Psoas muscle (tissue), 8 donors: ENCODE measurements around the gene ECT2L. TPM values are rescaled to one million over a fixed set of nuclear protein-coding genes. Genes with fewer than 3 reads are reported as not detected.

ENCODE experiments used
- ATAC-seq, 4 donors: fragments of 200-7000 bp; cut with Tn5 transposase; one replicate each; pipeline ENCODE4 v1.9.1; 2020; ENCODE audit warnings: moderate library complexity in 3 of 4, mild to moderate bottlenecking in 2 of 4
- DNase-seq, 2 donors: peaks; one replicate each; pipeline ENCODE4 v3.0.0-alpha.2; 2020
- H3K27ac ChIP-seq: fragments of 200-600 bp; one replicate; pipeline ENCODE4 v1.8.0; 2022
- H3K27me3 ChIP-seq, 3 donors: fragments of 200-600 bp in 1 of 3; one replicate each; pipeline versions ENCODE4 v1.6.1 to v1.8.0; 2013 to 2022; ENCODE audit warnings: low read length in 2 of 3, mild to moderate bottlenecking in 2 of 3, moderate library complexity in 1 of 3; ENCODE audit not compliant: insufficient read depth in 3 of 3
- H3K36me3 ChIP-seq, 2 donors: fragments of 200-600 bp in 1 of 2; one replicate each; pipeline versions ENCODE4 v1.6.1 to v1.8.0; 2013 to 2022; ENCODE audit warnings: low read depth in 1 of 2, mild to moderate bottlenecking in 1 of 2, moderate library complexity in 1 of 2; ENCODE audit not compliant: insufficient read depth in 1 of 2
- H3K4me1 ChIP-seq: fragments of 200-600 bp; one replicate; pipeline ENCODE4 v1.8.0; 2022
- H3K4me3 ChIP-seq: fragments of 200-600 bp; one replicate; pipeline ENCODE4 v1.8.0; 2022; ENCODE audit warnings: mild to moderate bottlenecking
- H3K9me3 ChIP-seq: fragments of 200-600 bp; one replicate; pipeline ENCODE4 v1.8.0; 2022
- CTCF ChIP-seq: fragments of 200-600 bp; IDR thresholded peaks from one replicate; pipeline ENCODE4 v1.8.0; 2022; ENCODE audit warnings: antibody characterized with exemption
- WGBS, 3 donors: extraction: QIAGEN DNeasy Blood & Tissue Kit; methylation state at CpG; one replicate each; pipeline versions ENCODE4 v1.1.6 to v1.1.7; 2013; 5-methylcytosine and 5-hydroxymethylcytosine counted together
- intact Hi-C, 2 donors: fragments of 100-400 bp; cut with DNase I; formaldehyde crosslinking; loops; one replicate each; pipeline versions ENCODE4 v1.11.0 to v1.14.2; 2022
- polyA plus RNA-seq, 3 donors: library from polyadenylated mRNA; stranded (reverse); fragments of 200-250 nt; gene quantifications; one replicate each; pipeline ENCODE4 v1.2.3, GENCODE V29; 2013
- total RNA-seq, 4 donors: library from RNA; stranded (reverse); fragmentation: NEBNext Ultra II Directional in 2 of 4; extraction: Animal tissue kit (Norgen Biotek cat#: 25700) in 2 of 4; gene quantifications; one replicate each; pipeline versions ENCODE4 v1.2.1 to v1.2.4, GENCODE V29; 2021 to 2023
- donor health status: healthy with polysubstance abuse.
- donor health status: DM: no; HTN: no; CAD: no; lungs with moderate emphysema.
- donor health status: Bipolar disorder and iron deficiency.
- donor health status: healthy.
- donor health status: DM: yes; HTN: yes; CAD: no.
- donor health status: DM: no; HTN: no; CAD: no.
- donor health status: DM: no; HTN: no; CAD: no.
- donor health status: DM: yes; HTN: yes; CAD: no.

The ECT2L gene
- total and polyA plus RNA-seq, 7 donors, result under 0.01 TPM; not detected in 6

DNA sequence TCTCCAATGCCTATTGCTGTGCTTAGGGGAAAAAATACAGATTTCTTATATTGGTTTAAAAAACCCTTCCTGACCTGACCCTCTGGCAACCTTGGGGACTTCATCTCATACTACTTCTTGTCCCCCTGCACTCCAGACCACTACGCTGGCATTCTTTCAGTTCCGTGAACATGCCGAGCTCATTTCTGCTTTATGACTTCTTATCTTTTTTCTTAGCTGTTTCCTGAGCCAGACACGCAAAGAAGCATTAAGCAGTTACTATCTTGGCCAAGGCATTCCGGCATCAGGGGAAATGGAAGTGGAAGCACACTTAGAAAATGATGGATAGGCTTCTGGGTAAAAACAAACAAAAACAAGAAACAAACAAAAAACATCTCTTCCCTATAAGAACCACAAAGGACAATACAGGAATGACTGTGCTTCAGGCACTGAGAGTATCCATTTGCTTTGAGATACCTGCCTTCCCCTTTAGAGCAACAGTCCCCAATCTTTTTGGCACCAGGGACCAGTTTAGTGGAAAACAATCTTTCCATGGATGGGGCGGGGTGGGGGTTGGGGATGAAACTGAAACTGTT lies 26.7 kb upstream of the ECT2L start:
- H3K4me3 ChIP-seq, result no peak overlapping the region
- 67 to 70% (median 68%) methylated on average over 6 of the region's 6 CpGs for WGBS, 3 donors

DNA sequence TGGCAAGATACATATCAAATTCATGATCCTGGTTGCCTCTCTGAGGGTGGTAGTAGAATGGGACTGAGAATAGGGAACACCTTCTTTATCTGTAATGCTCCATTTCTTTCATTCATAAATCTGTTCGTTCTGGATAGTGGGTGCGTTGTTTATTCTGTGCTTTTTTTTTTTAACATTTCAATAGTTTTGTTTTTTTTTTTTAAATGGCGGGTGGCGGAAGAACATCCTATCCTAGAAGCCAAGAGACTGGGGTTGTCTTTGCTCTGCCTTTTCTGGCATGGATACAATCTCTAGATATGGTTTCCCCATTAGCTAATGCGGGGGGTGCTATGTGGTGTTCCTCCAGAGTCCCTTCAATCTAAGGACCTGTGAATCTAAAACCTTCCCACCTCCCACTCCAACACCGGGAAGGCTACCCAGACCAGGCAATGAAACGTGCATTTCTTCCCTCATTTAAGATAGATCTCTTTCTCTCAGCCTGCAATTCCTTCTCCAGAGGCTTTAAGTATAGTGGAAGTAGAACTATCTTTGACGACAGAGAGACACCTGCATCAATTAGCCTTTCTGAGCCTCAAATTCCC lies 23.2 kb upstream of the ECT2L start:
- Histone ChIP-seq H3K36me3 (peaks cover 0 to 23% of the 10 kb centered on the region in 2 donors), H3K4me1 (peaks cover 16% of the 10 kb centered on the region), H3K4me3 (peak overlapping the region; percentile 87), H3K9me3 (no peaks in the 10 kb centered on the region), H3K27ac (peak overlapping the region; percentile 92), H3K27me3 (no peaks in the 10 kb centered on the region)
- no peak for TF ChIP-seq CTCF
- intact Hi-C loops, result no loop called here
- DNase-seq (no peak), ATAC-seq (no peak)
- 15 to 18% (median 18%) methylated on average over 8 of the region's 8 CpGs for WGBS, 3 donors

More for the DNA sequence above, 26.7 kb upstream of the ECT2L start:
- intact Hi-C loops, result loop anchor here (5.0 kb wide), 2 partner anchors 77 to 657 kb away; no protein-coding TSS in a partner anchor
- no peaks in the 10 kb centered on the region for H3K9me3 ChIP-seq
- H3K27ac ChIP-seq, result no peak overlapping the region
- DNase-seq (no peak), ATAC-seq (no peak)
- H3K4me1 ChIP-seq, result peaks cover 6% of the 10 kb centered on the region
- TF ChIP-seq CTCF, result no peak
- no peaks in the 10 kb centered on the region for H3K27me3 ChIP-seq
- no peaks in the 10 kb centered on the region for H3K36me3 ChIP-seq

- Histone ChIP-seq H3K9me3 (no peaks in the 10 kb centered on the region), H3K4me1 (peaks cover 16% of the 10 kb centered on the region), H3K36me3 (peaks cover 0 to 31% of the 10 kb centered on the region in 2 donors), H3K27me3 (no peaks in the 10 kb centered on the region), H3K4me3 (peak within 1 kb of the TSS; percentile 87), H3K27ac (peak within 1 kb of the TSS; percentile 92)
- WGBS, 3 donors, result 0% methylated on average over 47 of the region's 47 CpGs
- intact Hi-C loops, result no loop called here
- peak; percentile 98 for ATAC-seq
- no peak for TF ChIP-seq CTCF
- DNase-seq, result peak; percentile 93 to 97
These were observed 22.5 kb upstream of the ECT2L start, which contains the start of gene CCDC28A for GRCh38 chr6:138773177-138774091. Gene CCDC28A, plus strand, starts transcription at chr6:138773769. Its CDS starts 2,352 bp downstream, at chr6:138776121.

GRCh38 chr6:138774370-138774769 lies 21.5 kb upstream of the ECT2L start:
- Histone ChIP-seq H3K9me3 (no peaks in the 10 kb centered on the region), H3K36me3 (peaks cover 0 to 36% of the 10 kb centered on the region in 2 donors), H3K27ac (peak overlapping the region; percentile 92), H3K4me3 (peak overlapping the region; percentile 87), H3K27me3 (no peaks in the 10 kb centered on the region), H3K4me1 (peaks cover 16% of the 10 kb centered on the region)
- 10 to 15% (median 12%) methylated on average over 3 of the region's 3 CpGs for WGBS, 3 donors
- ATAC-seq (no peak), DNase-seq (no peak)
- intact Hi-C loops, result no loop called here
- no peak for TF ChIP-seq CTCF
